Muscle layer of duodenum (tissue), 2 donors: ENCODE measurements around the gene LUZP1.

ENCODE experiments used
- H3K27ac ChIP-seq: one replicate; pipeline ENCODE4 v1.7.0; 2013; ENCODE audit warnings: mild to moderate bottlenecking, low read length
- H3K27me3 ChIP-seq: one replicate; pipeline ENCODE4 v1.7.0; 2013; ENCODE audit warnings: low read depth, mild to moderate bottlenecking, control low read depth, low read length
- H3K36me3 ChIP-seq, 2 donors: one replicate each; pipeline ENCODE4 v1.7.0; 2013; ENCODE audit warnings: low read length in 2 of 2, control low read depth in 1 of 2, mild to moderate bottlenecking in 1 of 2; ENCODE audit not compliant: insufficient read depth in 2 of 2, control insufficient read depth in 1 of 2
- H3K4me1 ChIP-seq, 2 donors: one replicate each; pipeline ENCODE4 v1.7.0; 2013; ENCODE audit warnings: low read length in 2 of 2, mild to moderate bottlenecking in 2 of 2, control low read depth in 1 of 2, moderate library complexity in 1 of 2; ENCODE audit not compliant: insufficient read depth in 2 of 2, control insufficient read depth in 1 of 2
- H3K4me3 ChIP-seq, 2 donors: one replicate each; pipeline ENCODE4 v1.7.0; 2013; ENCODE audit warnings: low read length in 2 of 2, low read depth in 1 of 2, mild to moderate bottlenecking in 1 of 2
- H3K9me3 ChIP-seq, 2 donors: one replicate each; pipeline ENCODE4 v1.7.0; 2013; ENCODE audit warnings: low read length in 2 of 2, control low read depth in 1 of 2, mild to moderate bottlenecking in 1 of 2; ENCODE audit not compliant: control insufficient read depth in 1 of 2
- donor health status: healthy.

LUZP1 gene

GRCh38 chr1:23148084-23148483 is 20.6 kb downstream of the LUZP1 start:
- Histone ChIP-seq H3K4me1 (peaks cover 9 to 18% of the 10 kb centered on the region in 2 donors), H3K27ac (peak overlapping the region; percentile 32), H3K4me3 (no peak overlapping the region), H3K9me3 (no peaks in the 10 kb centered on the region), H3K27me3 (no peaks in the 10 kb centered on the region), H3K36me3 (no peaks in the 10 kb centered on the region)

GRCh38 chr1:23140940-23141596 is 27.6 kb downstream of the LUZP1 start:
- H3K36me3 ChIP-seq = peaks cover 0 to 5% of the 10 kb centered on the region in 2 donors
- no peaks in the 10 kb centered on the region for H3K9me3 ChIP-seq
- no peaks in the 10 kb centered on the region for H3K27me3 ChIP-seq
- no peaks in the 10 kb centered on the region for H3K4me1 ChIP-seq
- no peak overlapping the region for H3K27ac ChIP-seq
- no peak overlapping the region for H3K4me3 ChIP-seq

- Histone ChIP-seq H3K4me1 (no peaks in the 10 kb centered on the region), H3K9me3 (no peaks in the 10 kb centered on the region), H3K27me3 (no peaks in the 10 kb centered on the region), H3K36me3 (peaks cover 0 to 5% of the 10 kb centered on the region in 2 donors), H3K27ac (no peak overlapping the region), H3K4me3 (no peak overlapping the region)
Measured at GRCh38 chr1:23135268-23135667, 33.4 kb downstream of the LUZP1 start.

GRCh38 chr1:23134055-23134454 is 34.6 kb downstream of the LUZP1 start:
- no peaks in the 10 kb centered on the region for H3K4me1 ChIP-seq
- no peak overlapping the region for H3K4me3 ChIP-seq
- no peaks in the 10 kb centered on the region for H3K27me3 ChIP-seq
- H3K27ac ChIP-seq = no peak overlapping the region
- H3K36me3 ChIP-seq = no peaks in the 10 kb centered on the region
- H3K9me3 ChIP-seq = no peaks in the 10 kb centered on the region

- H3K4me1 ChIP-seq = no peaks in the 10 kb centered on the region
- no peaks in the 10 kb centered on the region for H3K27me3 ChIP-seq
- no peaks in the 10 kb centered on the region for H3K36me3 ChIP-seq
- no peaks in the 10 kb centered on the region for H3K9me3 ChIP-seq
- no peak overlapping the region for H3K4me3 ChIP-seq
- H3K27ac ChIP-seq = no peak overlapping the region
Measured at GRCh38 chr1:23133587-23133986, 35.1 kb downstream of the LUZP1 start.

DNA sequence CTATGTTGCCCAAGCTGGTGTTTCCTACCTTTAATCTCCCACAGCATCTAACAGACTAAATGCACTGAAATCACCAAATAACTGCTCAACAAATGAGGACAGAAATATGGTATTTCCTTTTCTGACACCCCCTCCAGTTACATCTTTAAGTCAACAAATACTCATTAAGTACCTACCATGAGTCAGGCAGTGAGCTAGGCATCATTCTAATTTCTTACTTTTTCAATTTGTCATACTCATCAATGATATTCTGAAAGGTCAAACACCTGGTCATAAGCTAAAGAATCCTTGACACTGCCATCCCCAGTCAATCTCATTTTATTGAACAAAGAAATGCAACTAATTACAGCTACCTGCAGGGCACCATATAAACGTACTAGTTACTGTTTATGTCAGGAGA is 36.6 kb downstream of the LUZP1 start:
- Histone ChIP-seq H3K27me3 (no peaks in the 10 kb centered on the region), H3K4me1 (no peaks in the 10 kb centered on the region), H3K36me3 (no peaks in the 10 kb centered on the region), H3K4me3 (no peak overlapping the region), H3K27ac (no peak overlapping the region), H3K9me3 (no peaks in the 10 kb centered on the region)

DNA sequence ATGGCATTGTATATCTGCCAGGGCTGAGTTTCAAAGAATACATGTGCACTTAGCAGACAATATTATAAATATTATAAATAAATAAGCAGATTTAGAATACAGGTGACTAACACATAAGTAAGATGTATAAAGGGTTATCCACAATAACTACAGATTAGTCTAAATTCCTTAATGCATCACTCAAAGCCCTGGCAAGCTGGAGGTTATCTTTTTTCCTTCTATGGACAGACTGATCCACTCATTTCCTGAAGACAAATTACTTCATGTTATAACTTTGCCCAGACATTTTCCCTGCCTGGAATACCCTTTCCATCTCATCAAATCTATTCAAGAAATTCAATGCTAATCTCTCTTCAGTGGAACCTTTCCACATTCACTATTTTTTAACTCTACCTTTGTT is 38.8 kb downstream of the LUZP1 start:
- Histone ChIP-seq H3K36me3 (no peaks in the 10 kb centered on the region), H3K4me1 (peaks cover 0 to 9% of the 10 kb centered on the region in 2 donors), H3K4me3 (no peak overlapping the region), H3K27ac (no peak overlapping the region), H3K27me3 (no peaks in the 10 kb centered on the region), H3K9me3 (no peaks in the 10 kb centered on the region)

DNA sequence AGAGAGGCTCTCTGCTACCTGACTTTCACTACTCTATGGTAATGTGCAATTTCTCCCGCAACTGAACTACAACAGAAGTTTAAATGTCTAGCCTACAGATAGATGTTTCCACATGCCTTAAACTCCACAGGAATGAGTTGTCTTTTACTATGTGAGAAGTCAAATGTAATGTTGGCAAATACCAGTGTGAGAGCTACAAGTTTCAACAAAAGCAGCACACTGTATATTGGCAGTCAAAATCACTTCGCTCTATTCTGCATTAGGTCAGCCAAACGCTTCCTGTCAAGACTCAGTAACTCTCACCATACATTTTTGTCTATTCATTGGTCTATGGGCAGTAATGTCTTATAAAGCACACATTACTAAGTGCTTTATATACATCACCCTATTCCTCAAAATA is 41.9 kb downstream of the LUZP1 start:
- no peaks in the 10 kb centered on the region for H3K36me3 ChIP-seq
- H3K4me3 ChIP-seq = no peak overlapping the region
- no peaks in the 10 kb centered on the region for H3K27me3 ChIP-seq
- no peaks in the 10 kb centered on the region for H3K9me3 ChIP-seq
- H3K27ac ChIP-seq = no peak overlapping the region
- peaks cover 8 to 9% of the 10 kb centered on the region in 2 donors for H3K4me1 ChIP-seq

GRCh38 chr1:23126200-23126599 is 42.5 kb downstream of the LUZP1 start:
- Histone ChIP-seq H3K27ac (no peak overlapping the region), H3K36me3 (no peaks in the 10 kb centered on the region), H3K4me3 (no peak overlapping the region), H3K27me3 (no peaks in the 10 kb centered on the region), H3K9me3 (no peaks in the 10 kb centered on the region), H3K4me1 (peaks cover 8 to 9% of the 10 kb centered on the region in 2 donors)

DNA sequence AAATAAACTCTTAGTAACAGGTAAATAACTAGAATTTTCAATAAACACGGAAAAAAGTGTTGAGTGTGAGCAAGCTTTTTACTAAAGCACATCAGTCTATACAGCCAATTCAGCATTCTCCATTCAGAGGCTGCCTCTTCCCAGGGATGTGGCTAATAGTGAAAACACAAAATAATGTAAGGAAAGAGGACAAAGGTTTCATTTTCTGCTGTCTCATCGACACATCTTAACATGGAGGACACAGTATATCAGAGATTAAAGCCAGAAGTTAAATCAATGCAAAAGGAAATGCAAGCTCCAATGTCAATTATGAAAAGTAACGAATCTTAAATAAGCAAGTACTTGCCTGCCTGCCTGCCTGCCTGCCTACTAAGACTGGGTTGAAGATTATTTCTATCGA is 43.2 kb downstream of the LUZP1 start:
- Histone ChIP-seq H3K27me3 (no peaks in the 10 kb centered on the region), H3K27ac (no peak overlapping the region), H3K4me3 (no peak overlapping the region), H3K9me3 (no peaks in the 10 kb centered on the region), H3K4me1 (peaks cover 8 to 9% of the 10 kb centered on the region in 2 donors), H3K36me3 (no peaks in the 10 kb centered on the region)

GRCh38 chr1:23124259-23125026 is 44.2 kb downstream of the LUZP1 start:
- no peak overlapping the region for H3K27ac ChIP-seq

More at GRCh38 chr1:23124259-23125026, 44.2 kb downstream of the LUZP1 start:
- H3K27me3 ChIP-seq = no peaks in the 10 kb centered on the region
- H3K36me3 ChIP-seq = no peaks in the 10 kb centered on the region
- peaks cover 8 to 19% of the 10 kb centered on the region in 2 donors for H3K4me1 ChIP-seq
- no peak overlapping the region for H3K4me3 ChIP-seq
- H3K9me3 ChIP-seq = no peaks in the 10 kb centered on the region
